Measurements from ENCODE around the gene KCNAB1. TPM values are rescaled to one million over a fixed set of nuclear protein-coding genes. Genes with fewer than 3 reads are reported as not detected.

The KCNAB1 gene
- total RNA-seq, 1 donor from 2014 or later = 0.21 TPM

GRCh38 chr3:156527060-156527459 lies 406.7 kb downstream of the KCNAB1 start:
- Mint-ChIP-seq H3K9me3 (ENCODE audit: unreplicated experiment) (no peaks in the 10 kb centered on the region), H3K36me3 (ENCODE audit: unreplicated experiment) (peaks cover 2% of the 10 kb centered on the region), H3K4me1 (ENCODE audit: unreplicated experiment) (peaks cover 9% of the 10 kb centered on the region), H3K27ac (ENCODE audit: unreplicated experiment) (no peak overlapping the region), H3K27me3 (ENCODE audit: unreplicated experiment) (no peaks in the 10 kb centered on the region), H3K4me3 (ENCODE audit: unreplicated experiment) (no peak overlapping the region)
- DNase-seq (ENCODE audit: extremely low spot score, unreplicated experiment) = no peak
- TF ChIP-seq CTCF (IDR thresholded peaks at IDR 0.05) = no peak

GRCh38 chr3:156530980-156531379 lies 410.6 kb downstream of the KCNAB1 start:
- H3K27me3 Mint-ChIP-seq (ENCODE audit: unreplicated experiment) = no peaks in the 10 kb centered on the region
- no peaks in the 10 kb centered on the region for H3K9me3 Mint-ChIP-seq (ENCODE audit: unreplicated experiment)
- no peak for DNase-seq (ENCODE audit: extremely low spot score, unreplicated experiment)
- H3K27ac Mint-ChIP-seq (ENCODE audit: unreplicated experiment) = no peak overlapping the region
- TF ChIP-seq CTCF (IDR thresholded peaks at IDR 0.05) = no peak
- no peak overlapping the region for H3K4me3 Mint-ChIP-seq (ENCODE audit: unreplicated experiment)
- peaks cover 2% of the 10 kb centered on the region for H3K36me3 Mint-ChIP-seq (ENCODE audit: unreplicated experiment)
- H3K4me1 Mint-ChIP-seq (ENCODE audit: unreplicated experiment) = peaks cover 45% of the 10 kb centered on the region

- no peaks in the 10 kb centered on the region for H3K9me3 Mint-ChIP-seq (ENCODE audit: unreplicated experiment)
- no peak overlapping the region for H3K4me3 Mint-ChIP-seq (ENCODE audit: unreplicated experiment)
- no peak for DNase-seq (ENCODE audit: extremely low spot score, unreplicated experiment)
- H3K27me3 Mint-ChIP-seq (ENCODE audit: unreplicated experiment) = no peaks in the 10 kb centered on the region
- no peak for TF ChIP-seq CTCF (IDR thresholded peaks at IDR 0.05)
- H3K36me3 Mint-ChIP-seq (ENCODE audit: unreplicated experiment) = peaks cover 2% of the 10 kb centered on the region
- H3K27ac Mint-ChIP-seq (ENCODE audit: unreplicated experiment) = peak overlapping the region; percentile 96
- peaks cover 53% of the 10 kb centered on the region for H3K4me1 Mint-ChIP-seq (ENCODE audit: unreplicated experiment)
Observed at GRCh38 chr3:156532730-156533129, 412.4 kb downstream of the KCNAB1 start.

- Mint-ChIP-seq H3K27me3 (ENCODE audit: unreplicated experiment) (no peaks in the 10 kb centered on the region), H3K4me1 (ENCODE audit: unreplicated experiment) (peaks cover 53% of the 10 kb centered on the region), H3K4me3 (ENCODE audit: unreplicated experiment) (no peak overlapping the region), H3K27ac (ENCODE audit: unreplicated experiment) (peak overlapping the region; percentile 96), H3K9me3 (ENCODE audit: unreplicated experiment) (no peaks in the 10 kb centered on the region), H3K36me3 (ENCODE audit: unreplicated experiment) (peaks cover 3% of the 10 kb centered on the region)
- no peak for TF ChIP-seq CTCF (IDR thresholded peaks at IDR 0.05)
- DNase-seq (ENCODE audit: extremely low spot score, unreplicated experiment) = no peak
Observed at GRCh38 chr3:156533205-156533604, 412.8 kb downstream of the KCNAB1 start.

GRCh38 chr3:156535162-156535627 lies 414.8 kb downstream of the KCNAB1 start:
- peak overlapping the region; percentile 96 for H3K27ac Mint-ChIP-seq (ENCODE audit: unreplicated experiment)
- peaks cover 48% of the 10 kb centered on the region for H3K4me1 Mint-ChIP-seq (ENCODE audit: unreplicated experiment)

More at GRCh38 chr3:156535162-156535627, 414.8 kb downstream of the KCNAB1 start:
- H3K36me3 Mint-ChIP-seq (ENCODE audit: unreplicated experiment) = peaks cover 13% of the 10 kb centered on the region
- peak; percentile 57 for TF ChIP-seq CTCF (IDR thresholded peaks at IDR 0.05)
- H3K4me3 Mint-ChIP-seq (ENCODE audit: unreplicated experiment) = peak overlapping the region; percentile 19
- H3K9me3 Mint-ChIP-seq (ENCODE audit: unreplicated experiment) = no peaks in the 10 kb centered on the region
- no peaks in the 10 kb centered on the region for H3K27me3 Mint-ChIP-seq (ENCODE audit: unreplicated experiment)
- DNase-seq (ENCODE audit: extremely low spot score, unreplicated experiment) = peak; percentile 91

All from osteocyte (in vitro differentiated cells).